Measurements from ENCODE around the gene WNT8B. TPM values are rescaled to one million over a fixed set of nuclear protein-coding genes. Genes with fewer than 3 reads are reported as not detected.

The WNT8B gene
- total RNA-seq, 1 experiment from 2014 or later: 0.14 TPM

- Histone ChIP-seq H3K9me3 (no peaks in the 10 kb centered on the region), H3K36me3 (ENCODE audit: control insufficient read depth, insufficient read depth, low read length) (no peaks in the 10 kb centered on the region), H3K4me3 (ENCODE audit: low read depth, low read length) (no peak overlapping the region), H3K4me1 (no peaks in the 10 kb centered on the region), H3K27me3 (replicated peaks; ENCODE audit: control insufficient read depth, insufficient read depth, low read length) (no peaks in the 10 kb centered on the region; the same call in 1 of the 2 replicates)
- no peak overlapping the region for H3K4me3 Mint-ChIP-seq (ENCODE audit: unreplicated experiment)
- H3K27me3 Mint-ChIP-seq (ENCODE audit: insufficient read depth, unreplicated experiment): peaks cover 3% of the 10 kb centered on the region
- ChIA-PET CTCF (interaction anchor here (0.6 to 1.3 kb wide), 4 partner anchors 34 to 88 kb away, joined by 3 to 5 read pairs (median 4); partner anchors contain the start of gene HIF1AN), POLR2A (no interaction called here)
- no TSS peak for BruUV-seq (replicated peaks)
- intact Hi-C loops (cut with micrococcal nuclease; ENCODE audit: unreplicated experiment): no loop called here
- H3K27ac Mint-ChIP-seq (ENCODE audit: unreplicated experiment): no peak overlapping the region
- TF ChIP-seq CTCF (IDR thresholded peaks at IDR 0.05; ENCODE audit: insufficient read depth in 1 of 2, low read depth in 1 of 2, low read length in 1 of 2, severe bottlenecking in 1 of 2, unreplicated experiment in 1 of 2): no peak
- no peaks in the 10 kb centered on the region for H3K9me3 Mint-ChIP-seq (ENCODE audit: unreplicated experiment)
- DNase-seq: no peak
- H3K36me3 Mint-ChIP-seq (ENCODE audit: insufficient read depth, unreplicated experiment): no peaks in the 10 kb centered on the region
- H3K4me1 Mint-ChIP-seq (ENCODE audit: low read depth, unreplicated experiment): peaks cover 9% of the 10 kb centered on the region
Observed at GRCh38 chr10:100447663-100448062, 15.1 kb upstream of the WNT8B start.

- Mint-ChIP-seq H3K27ac (ENCODE audit: unreplicated experiment) (no peak overlapping the region), H3K36me3 (ENCODE audit: insufficient read depth, unreplicated experiment) (no peaks in the 10 kb centered on the region), H3K4me3 (ENCODE audit: unreplicated experiment) (no peak overlapping the region), H3K4me1 (ENCODE audit: low read depth, unreplicated experiment) (no peaks in the 10 kb centered on the region), H3K9me3 (ENCODE audit: unreplicated experiment) (no peaks in the 10 kb centered on the region), H3K27me3 (ENCODE audit: insufficient read depth, unreplicated experiment) (peaks cover 3% of the 10 kb centered on the region)
- intact Hi-C loops (cut with micrococcal nuclease; ENCODE audit: unreplicated experiment): no loop called here
- Histone ChIP-seq H3K9me3 (no peaks in the 10 kb centered on the region), H3K36me3 (ENCODE audit: control insufficient read depth, insufficient read depth, low read length) (no peaks in the 10 kb centered on the region), H3K27me3 (replicated peaks; ENCODE audit: control insufficient read depth, insufficient read depth, low read length) (no peaks in the 10 kb centered on the region; the same call in 1 of the 2 replicates), H3K4me1 (no peaks in the 10 kb centered on the region), H3K4me3 (ENCODE audit: low read depth, low read length) (no peak overlapping the region)
- DNase-seq: no peak
- POLR2A ChIA-PET: no interaction called here
- TF ChIP-seq CTCF (IDR thresholded peaks at IDR 0.05; ENCODE audit: insufficient read depth in 1 of 2, low read depth in 1 of 2, low read length in 1 of 2, severe bottlenecking in 1 of 2, unreplicated experiment in 1 of 2): no peak
- BruUV-seq (replicated peaks): no TSS peak
- CTCF ChIA-PET: no interaction called here
Observed at GRCh38 chr10:100448951-100449350, 13.9 kb upstream of the WNT8B start.

- no peaks in the 10 kb centered on the region for H3K27me3 ChIP-seq (replicated peaks; ENCODE audit: control insufficient read depth, insufficient read depth, low read length)
- POLR2A ChIA-PET: no interaction called here
- intact Hi-C loops (cut with micrococcal nuclease; ENCODE audit: unreplicated experiment): no loop called here
Observed at GRCh38 chr10:100468322-100468721, 5.5 kb downstream of the WNT8B start.

More at GRCh38 chr10:100468322-100468721, 5.5 kb downstream of the WNT8B start:
- Mint-ChIP-seq H3K9me3 (ENCODE audit: unreplicated experiment) (no peaks in the 10 kb centered on the region), H3K36me3 (ENCODE audit: insufficient read depth, unreplicated experiment) (no peaks in the 10 kb centered on the region), H3K4me3 (ENCODE audit: unreplicated experiment) (no peak overlapping the region), H3K27me3 (ENCODE audit: insufficient read depth, unreplicated experiment) (peaks cover 25% of the 10 kb centered on the region), H3K4me1 (ENCODE audit: low read depth, unreplicated experiment) (no peaks in the 10 kb centered on the region), H3K27ac (ENCODE audit: unreplicated experiment) (no peak overlapping the region)
- no peaks in the 10 kb centered on the region for H3K9me3 ChIP-seq
- BruUV-seq (replicated peaks): no TSS peak
- H3K36me3 ChIP-seq (ENCODE audit: control insufficient read depth, insufficient read depth, low read length): no peaks in the 10 kb centered on the region
- DNase-seq: no peak
- H3K4me1 ChIP-seq: no peaks in the 10 kb centered on the region
- H3K4me3 ChIP-seq (ENCODE audit: low read depth, low read length): no peak overlapping the region
- no peak for TF ChIP-seq CTCF (IDR thresholded peaks at IDR 0.05; ENCODE audit: insufficient read depth in 1 of 2, low read depth in 1 of 2, low read length in 1 of 2, severe bottlenecking in 1 of 2, unreplicated experiment in 1 of 2)
- CTCF ChIA-PET: interaction anchor here (0.5 to 0.9 kb wide), 3 partner anchors 22 to 613 kb away, joined by 3 read pairs; no protein-coding TSS in a partner anchor

Data from Caco-2 (cell line).